Cardiac muscle cell (in vitro differentiated cells and primary cell): ENCODE measurements around the gene SERPINE1. TPM values are rescaled to one million over a fixed set of nuclear protein-coding genes. Genes with fewer than 3 reads are reported as not detected.

Experiments used
- DNase-seq, 2 donors: peaks; one replicate each; pipeline versions ENCODE4 v3.0.0 to v3.0.0-alpha.2; 2010 to 2017; ENCODE audit warnings: low read depth in 1 of 2, low spot score in 1 of 2
- H3K27ac ChIP-seq: fragments of 200-600 bp; sonication (generic); 2 replicates; pipeline ENCODE4 v1.5.1; 2016
- H3K27me3 ChIP-seq: fragments of 200-600 bp; sonication (generic); 2 replicates; pipeline ENCODE4 v1.6.0; 2016; ENCODE audit warnings: control low read depth
- H3K36me3 ChIP-seq: fragments of 200-600 bp; sonication (generic); 2 replicates; pipeline ENCODE4 v1.5.1; 2016; ENCODE audit warnings: control low read depth
- H3K4me1 ChIP-seq: fragments of 200-600 bp; sonication (generic); 2 replicates; pipeline ENCODE4 v1.8.1; 2017; ENCODE audit warnings: low read depth, mild to moderate bottlenecking, mixed run types
- H3K4me3 ChIP-seq: fragments of 200-600 bp; sonication (generic); 2 replicates; pipeline ENCODE4 v1.5.1; 2016; ENCODE audit warnings: mild to moderate bottlenecking
- H3K9me3 ChIP-seq: fragments of 200-600 bp; sonication (generic); 2 replicates; pipeline ENCODE4 v1.5.1; 2017; ENCODE audit warnings: low read depth, mild to moderate bottlenecking, control low read depth
- CTCF ChIP-seq: IDR thresholded peaks from 2 replicates; pipeline ENCODE4 v1.5.1; 2012; ENCODE audit warnings: low read depth, mild to moderate bottlenecking, low read length
- polyA plus RNA-seq: library from polyadenylated mRNA; unstranded; fragments of >200 nt; fragmentation: Nextera tagmentation; extraction: Ambion mirVana; gene quantifications from 2 replicates; pipeline ENCODE4 v1.2.1, GENCODE V29; 2016
- total RNA-seq: library from RNA; depleted of rRNA; stranded (reverse); fragments of >200 nt; gene quantifications from 2 replicates; pipeline ENCODE4 v1.2.3, GENCODE V29; 2016

The SERPINE1 gene
- total and polyA plus RNA-seq, 2 experiments from 2014 or later = 1.1 to 1.9 TPM

DNA sequence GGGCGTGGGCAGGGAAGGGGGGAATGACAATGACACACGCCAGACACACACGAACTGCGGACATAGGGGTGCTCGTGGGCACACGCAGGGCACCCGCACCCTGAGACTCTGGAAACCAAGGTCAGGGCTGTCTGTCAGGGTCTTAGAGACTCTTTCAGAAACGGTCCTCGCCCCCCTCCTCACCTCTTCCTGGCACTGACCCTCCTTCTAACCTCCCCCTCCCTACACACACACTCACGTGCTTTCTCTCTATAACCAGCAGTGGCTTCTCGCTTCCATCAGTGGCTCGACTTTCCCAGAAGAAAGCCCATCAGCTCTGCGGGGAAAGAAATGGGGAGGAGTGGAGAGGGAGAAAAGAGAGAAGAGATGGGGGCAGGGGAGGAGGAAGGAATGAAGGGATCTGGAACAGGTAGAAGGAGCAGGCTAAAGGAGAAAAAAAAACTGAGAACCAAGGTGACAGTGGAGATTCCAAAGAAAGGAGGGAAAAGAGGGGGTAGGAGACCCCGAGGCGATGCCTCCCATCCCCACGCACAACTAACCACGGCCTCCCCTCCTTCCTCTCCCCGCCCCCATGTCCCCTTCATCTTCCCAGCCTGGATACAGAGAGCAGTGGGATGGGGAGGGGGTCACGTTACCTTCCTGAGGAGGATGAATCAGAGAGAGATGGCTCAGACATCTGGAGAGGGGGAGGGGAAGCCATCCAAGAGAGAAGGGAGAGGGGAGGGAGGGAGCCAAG lies 40.2 kb downstream of the SERPINE1 start:
- H3K9me3 ChIP-seq = no peaks in the 10 kb centered on the region
- no peaks in the 10 kb centered on the region for H3K36me3 ChIP-seq
- DNase-seq = no peak
- TF ChIP-seq CTCF = no peak
- peaks cover 100% of the 10 kb centered on the region for H3K27me3 ChIP-seq
- peaks cover 17% of the 10 kb centered on the region for H3K4me1 ChIP-seq
- no peak overlapping the region for H3K4me3 ChIP-seq
- H3K27ac ChIP-seq = no peak overlapping the region

DNA sequence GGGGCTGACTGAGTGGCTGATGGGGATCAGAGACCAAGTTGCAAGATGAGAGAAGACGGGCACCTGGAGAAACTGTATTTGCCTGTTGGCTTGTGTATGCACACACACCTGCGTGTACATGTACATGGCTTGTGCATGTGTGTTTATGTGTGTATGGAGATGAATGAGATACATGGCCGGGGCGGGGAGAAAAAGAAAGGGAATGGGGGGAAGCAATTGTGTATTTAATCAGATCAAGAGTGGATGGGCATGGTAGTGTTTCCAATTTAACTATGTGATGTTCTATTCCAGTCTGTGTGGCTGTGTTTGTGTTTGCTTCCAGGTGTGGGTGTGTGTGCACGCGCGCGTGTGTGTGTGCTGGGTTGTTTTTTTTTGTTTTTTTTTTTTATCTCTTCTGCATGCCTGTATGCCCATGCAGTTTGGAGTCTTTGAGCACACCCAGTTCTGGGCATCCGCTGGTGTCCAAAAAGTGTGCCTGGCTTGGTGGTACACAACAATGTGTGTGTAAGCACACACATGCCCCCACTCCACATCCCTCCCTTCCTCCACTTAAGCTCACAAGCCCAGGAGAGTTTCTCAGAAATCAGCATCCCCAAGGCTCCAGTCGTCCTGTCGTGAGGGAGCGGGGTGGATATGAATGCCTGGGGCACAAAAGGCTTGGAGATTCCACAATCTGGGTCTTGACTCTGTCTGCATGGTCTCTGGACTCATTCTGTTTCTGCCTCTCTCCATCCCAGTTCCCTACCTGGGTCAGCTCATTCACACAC lies 40.9 kb downstream of the SERPINE1 start:
- Histone ChIP-seq H3K27me3 (peaks cover 100% of the 10 kb centered on the region), H3K4me3 (no peak overlapping the region), H3K27ac (no peak overlapping the region), H3K4me1 (peaks cover 17% of the 10 kb centered on the region), H3K9me3 (no peaks in the 10 kb centered on the region), H3K36me3 (no peaks in the 10 kb centered on the region)
- DNase-seq = no peak
- no peak for TF ChIP-seq CTCF

- no peak for TF ChIP-seq CTCF
- no peak overlapping the region for H3K27ac ChIP-seq
- DNase-seq = no peak
- no peaks in the 10 kb centered on the region for H3K36me3 ChIP-seq
- H3K4me3 ChIP-seq = no peak overlapping the region
- H3K9me3 ChIP-seq = no peaks in the 10 kb centered on the region
- peaks cover 100% of the 10 kb centered on the region for H3K27me3 ChIP-seq
- H3K4me1 ChIP-seq = peaks cover 20% of the 10 kb centered on the region
Observed at GRCh38 chr7:101168412-101169049, 41.6 kb downstream of the SERPINE1 start.

DNA sequence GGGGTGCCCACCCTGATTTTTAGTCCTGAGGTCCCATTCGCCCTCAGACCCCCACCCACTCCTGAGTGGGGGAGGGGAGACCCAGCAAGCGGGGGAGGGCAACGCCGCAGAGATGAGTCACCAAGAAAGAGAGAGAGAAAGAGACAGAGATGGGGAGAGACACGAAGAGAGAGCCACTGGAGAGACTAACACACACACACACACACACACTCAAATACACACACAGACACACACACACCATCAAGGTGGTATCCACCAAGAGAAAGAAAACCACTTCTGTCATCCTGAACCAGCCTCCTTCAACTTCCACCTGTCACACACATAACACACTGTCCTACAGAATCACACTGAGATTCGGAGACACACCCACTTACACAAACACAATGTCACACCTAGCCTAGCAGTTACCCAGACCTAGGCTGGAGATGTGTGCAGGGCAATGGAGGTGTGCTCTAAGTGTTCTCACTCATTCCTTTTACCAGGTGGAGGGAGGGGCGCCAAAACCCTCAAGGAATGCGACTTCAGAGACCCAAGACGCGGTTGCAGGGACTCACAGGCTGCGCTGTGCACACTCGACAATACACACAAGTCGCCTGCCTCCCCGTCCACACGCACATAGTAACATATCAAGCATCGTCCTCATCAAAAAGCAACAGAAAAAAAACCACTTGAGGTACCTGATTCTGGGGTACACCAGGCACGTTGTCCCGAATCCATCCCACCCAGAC lies 42.4 kb downstream of the SERPINE1 start:
- no peaks in the 10 kb centered on the region for H3K9me3 ChIP-seq
- peaks cover 100% of the 10 kb centered on the region for H3K27me3 ChIP-seq
- H3K4me3 ChIP-seq = no peak overlapping the region
- DNase-seq = no peak
- peaks cover 14% of the 10 kb centered on the region for H3K4me1 ChIP-seq
- H3K27ac ChIP-seq = no peak overlapping the region
- no peak for TF ChIP-seq CTCF
- H3K36me3 ChIP-seq = no peaks in the 10 kb centered on the region

DNA sequence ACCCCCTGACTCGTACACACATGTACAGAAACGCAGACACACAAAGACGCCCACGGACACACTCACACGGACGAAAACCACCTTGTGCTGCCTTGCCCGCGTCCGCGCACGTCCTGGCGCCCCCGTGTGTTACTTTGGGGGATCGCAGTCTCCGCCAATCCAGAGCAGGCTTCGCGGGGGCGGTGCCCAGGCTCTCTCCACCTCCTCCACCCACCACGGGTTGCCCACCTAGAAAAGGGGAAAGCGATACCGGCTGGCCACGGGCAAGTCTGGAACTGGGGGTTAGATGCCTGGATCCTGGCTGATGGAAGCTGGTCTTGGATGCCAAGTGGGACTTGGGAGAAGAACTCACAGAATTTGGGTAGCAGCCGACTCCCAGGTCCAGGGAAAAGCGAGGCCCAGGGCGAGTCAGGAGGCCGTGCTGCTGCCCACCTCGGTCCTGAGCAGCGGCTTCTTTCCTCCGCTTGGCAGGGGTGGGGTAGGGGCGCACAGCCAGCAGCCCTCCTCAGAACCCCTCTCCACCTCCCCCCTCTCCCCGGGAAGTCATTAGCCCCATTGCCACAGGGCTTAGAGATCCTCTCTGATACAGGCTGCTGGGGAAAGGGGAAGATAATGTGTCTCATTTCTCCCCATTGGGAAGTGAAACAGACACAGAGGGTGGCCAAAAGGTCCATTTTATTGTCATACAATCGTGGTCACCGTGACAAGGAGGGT lies 43.1 kb downstream of the SERPINE1 start:
- H3K27me3 ChIP-seq = peaks cover 100% of the 10 kb centered on the region
- H3K4me3 ChIP-seq = no peak overlapping the region
- peaks cover 11% of the 10 kb centered on the region for H3K4me1 ChIP-seq
- TF ChIP-seq CTCF = peak; percentile 97
- no peak overlapping the region for H3K27ac ChIP-seq
- H3K36me3 ChIP-seq = no peaks in the 10 kb centered on the region
- no peaks in the 10 kb centered on the region for H3K9me3 ChIP-seq
- peak; percentile 65 to 69 for DNase-seq
